IMR-90 (cell line): ENCODE results near the gene NXN. TPM values are rescaled to one million over a fixed set of nuclear protein-coding genes. Genes with fewer than 3 reads are reported as not detected.

Experiments used
- ATAC-seq: fragments of 200-7000 bp; cut with Tn5 transposase; 2 replicates; pipeline ENCODE4 v1.9.1; 2020; ENCODE audit warnings: low read depth, mild to moderate bottlenecking, moderate library complexity
- BruUV-seq: library from RNA; stranded (reverse); fragments of 400-500 nt; replicated peaks from 2 replicates; lab custom pipeline; 2021; lab: Mats Ljungman, UMichigan
- CTCF ChIA-PET: fragments of 300-600 bp; formaldehyde crosslinking; extraction: SDS; loops from one replicate; lab custom pipeline; 2021; ENCODE audit warnings: antibody characterized with exemption; lab: Yijun Ruan, JAX
- POLR2A ChIA-PET: fragments of 300-600 bp; sonication (Branson Sonifier 250); formaldehyde crosslinking; loops from one replicate; lab custom pipeline; 2022; ENCODE audit warnings: antibody characterized with exemption; ENCODE audit not compliant: unreplicated experiment; lab: Charles Lee
- DNase-seq: peaks from one replicate; pipeline ENCODE4 v3.0.0; 2013
- H2AFZ ChIP-seq: replicated peaks from 2 replicates; pipeline ENCODE3; 2013; ENCODE audit warnings: low read length, mild to moderate bottlenecking; ENCODE audit not compliant: poor library complexity
- H2AK5ac ChIP-seq: 2 replicates; pipeline ENCODE4 v1.6.1; 2013; ENCODE audit warnings: low read depth, low read length, inconsistent platforms
- H2AK9ac ChIP-seq: replicated peaks from 2 replicates; pipeline ENCODE3; 2013; ENCODE audit warnings: mild to moderate bottlenecking, low read depth, low read length, moderate library complexity; ENCODE audit not compliant: poor library complexity
- H2BK120ac ChIP-seq: 2 replicates; pipeline ENCODE4 v1.6.1; 2013; ENCODE audit warnings: low read depth, low read length, inconsistent platforms
- H2BK15ac ChIP-seq: 3 replicates; pipeline ENCODE4 v1.6.1; 2013; ENCODE audit warnings: low read depth, low read length, inconsistent platforms
- H2BK20ac ChIP-seq: 2 replicates; pipeline ENCODE4 v1.6.1; 2013; ENCODE audit warnings: low read depth, mild to moderate bottlenecking, inconsistent platforms, low read length, moderate library complexity
- H2BK5ac ChIP-seq: 2 replicates; pipeline ENCODE4 v1.6.1; 2013; ENCODE audit warnings: mild to moderate bottlenecking, low read depth, low read length, inconsistent platforms; ENCODE audit not compliant: poor library complexity, severe bottlenecking
- H3K14ac ChIP-seq: replicated peaks from 2 replicates; pipeline ENCODE4 v1.6.1; 2013; ENCODE audit warnings: low read depth, low read length, inconsistent platforms
- H3K18ac ChIP-seq: 2 replicates; pipeline ENCODE4 v1.6.1; 2013; ENCODE audit warnings: low read depth, low read length, control low read depth
- H3K23ac ChIP-seq: 2 replicates; pipeline ENCODE4 v1.6.1; 2013; ENCODE audit warnings: low read depth, low read length, inconsistent platforms
- H3K27ac ChIP-seq: 2 replicates; pipeline ENCODE4 v1.5.1; 2013; ENCODE audit warnings: mild to moderate bottlenecking, control low read depth, low read length; ENCODE audit not compliant: insufficient read depth
- H3K27me3 ChIP-seq: 2 replicates; pipeline ENCODE4 v1.6.1; 2013; ENCODE audit warnings: low read length; ENCODE audit not compliant: control insufficient read depth, insufficient read depth
- H3K36me3 ChIP-seq: 2 replicates; pipeline ENCODE4 v1.6.1; 2013; ENCODE audit warnings: low read length, mixed read lengths; ENCODE audit not compliant: control insufficient read depth, insufficient read depth
- H3K4ac ChIP-seq: 2 replicates; pipeline ENCODE4 v1.6.1; 2013; ENCODE audit warnings: low read depth, low read length, inconsistent platforms
- H3K4me1 ChIP-seq: 2 replicates; pipeline ENCODE4 v1.6.1; 2013; ENCODE audit warnings: low read length, mixed read lengths; ENCODE audit not compliant: control insufficient read depth, insufficient read depth
- H3K4me2 ChIP-seq: 2 replicates; pipeline ENCODE4 v1.6.1; 2013; ENCODE audit warnings: low read depth, mild to moderate bottlenecking, control low read depth, low read length, moderate library complexity
- H3K4me3 ChIP-seq: 2 replicates; pipeline ENCODE4 v1.5.1; 2013; ENCODE audit warnings: low read depth, mild to moderate bottlenecking, control low read depth, low read length, moderate library complexity; ENCODE audit not compliant: insufficient read depth
- H3K56ac ChIP-seq: 2 replicates; pipeline ENCODE4 v1.6.1; 2013; ENCODE audit warnings: low read length, inconsistent platforms; ENCODE audit not compliant: insufficient read depth; ENCODE audit errors: extremely low read depth
- H3K79me1 ChIP-seq, 2 experiments: 2 replicates each; pipeline ENCODE4 v1.6.1; 2013; ENCODE audit warnings: low read length in 2 of 2, inconsistent platforms in 1 of 2, low read depth in 1 of 2
- H3K9ac ChIP-seq: 2 replicates; pipeline ENCODE4 v1.6.1; 2013; ENCODE audit warnings: low read depth, low read length, control low read depth
- H3K9me1 ChIP-seq: 2 replicates; pipeline ENCODE4 v1.6.1; 2013; ENCODE audit warnings: low read length, inconsistent platforms; ENCODE audit not compliant: insufficient read depth
- H3K9me3 ChIP-seq: 2 replicates; pipeline ENCODE4 v1.6.1; 2013; ENCODE audit warnings: low read length; ENCODE audit not compliant: control insufficient read depth, insufficient read depth
- H4K20me1 ChIP-seq: 2 replicates; pipeline ENCODE4 v1.6.1; 2013; ENCODE audit warnings: low read length, inconsistent platforms; ENCODE audit not compliant: insufficient read depth
- H4K5ac ChIP-seq: 2 replicates; pipeline ENCODE4 v1.6.1; 2013; ENCODE audit warnings: mild to moderate bottlenecking, low read depth, low read length, control low read depth
- H4K8ac ChIP-seq, 2 experiments: 2 replicates each; pipeline ENCODE4 v1.6.1; 2013; ENCODE audit warnings: low read depth in 2 of 2, low read length in 2 of 2, control low read depth in 1 of 2, inconsistent platforms in 1 of 2
- H4K91ac ChIP-seq: 2 replicates; pipeline ENCODE4 v1.6.1; 2013; ENCODE audit warnings: low read depth, low read length, inconsistent platforms; ENCODE audit not compliant: insufficient read depth
- BHLHE40 ChIP-seq: fragments of 150-350 bp; IDR thresholded peaks from 2 replicates; pipeline ENCODE4 v1.6.1; 2016; ENCODE audit warnings: mild to moderate bottlenecking, low read depth, low read length
- CHD1 ChIP-seq: IDR thresholded peaks from 2 replicates; pipeline ENCODE4 v1.6.1; 2012; ENCODE audit warnings: low read depth, low read length, improper control_type of control experiment
- FOS ChIP-seq: fragments of 150-350 bp; IDR thresholded peaks from 2 replicates; pipeline ENCODE4 v1.6.1; 2016; ENCODE audit warnings: low read depth, low read length
- RAD21 ChIP-seq: IDR thresholded peaks from 2 replicates; pipeline ENCODE4 v1.6.1; 2012; ENCODE audit warnings: low read length, improper control_type of control experiment
- WGBS, 2 experiments: methylation state at CpG; one replicate each; pipeline versions ENCODE4 v1.1.5 to v1.1.7; 2013; ENCODE audit warnings: missing lambda C conversion rate in 2 of 2; ENCODE audit not compliant: insufficient read length in 1 of 2; ENCODE audit errors: extremely low coverage in 2 of 2; 5-methylcytosine and 5-hydroxymethylcytosine counted together
- dilution Hi-C: fragments of 300-500 bp; cut with HindIII; formaldehyde crosslinking; loops from one replicate; pipeline ENCODE4 v1.14.3; 2018; ENCODE audit warnings: low sequenced_read_pairs; ENCODE audit not compliant: unreplicated experiment
- in situ Hi-C: fragments of 300-500 bp; cut with MboI; formaldehyde crosslinking; loops from 3 replicates; pipeline ENCODE4 v1.14.3; 2019; ENCODE audit warnings: low sequenced_read_pairs, inconsistent platforms, mixed read lengths
- intact Hi-C: fragments of 100-400 bp; cut with micrococcal nuclease; formaldehyde crosslinking; loops from 2 replicates; pipeline ENCODE4 v1.10.0; 2022
- polyA plus RNA-seq, 3 experiments: library from polyadenylated mRNA; depleted of rRNA; stranded (reverse); fragments of >200 nt; gene quantifications; 2 replicates each; pipeline ENCODE4 v1.2.3, GENCODE V29; 2012; ENCODE audit warnings: low replicate concordance in 1 of 3
- total RNA-seq: library from RNA; depleted of rRNA; stranded (reverse); fragments of >200 nt; gene quantifications from 2 replicates; pipeline ENCODE4 v1.2.3, GENCODE V29; 2012

NXN gene
- total and polyA plus RNA-seq, 2 of the 4 experiments (the other 2 are of a cell fraction): 52.5 to 116 TPM

DNA sequence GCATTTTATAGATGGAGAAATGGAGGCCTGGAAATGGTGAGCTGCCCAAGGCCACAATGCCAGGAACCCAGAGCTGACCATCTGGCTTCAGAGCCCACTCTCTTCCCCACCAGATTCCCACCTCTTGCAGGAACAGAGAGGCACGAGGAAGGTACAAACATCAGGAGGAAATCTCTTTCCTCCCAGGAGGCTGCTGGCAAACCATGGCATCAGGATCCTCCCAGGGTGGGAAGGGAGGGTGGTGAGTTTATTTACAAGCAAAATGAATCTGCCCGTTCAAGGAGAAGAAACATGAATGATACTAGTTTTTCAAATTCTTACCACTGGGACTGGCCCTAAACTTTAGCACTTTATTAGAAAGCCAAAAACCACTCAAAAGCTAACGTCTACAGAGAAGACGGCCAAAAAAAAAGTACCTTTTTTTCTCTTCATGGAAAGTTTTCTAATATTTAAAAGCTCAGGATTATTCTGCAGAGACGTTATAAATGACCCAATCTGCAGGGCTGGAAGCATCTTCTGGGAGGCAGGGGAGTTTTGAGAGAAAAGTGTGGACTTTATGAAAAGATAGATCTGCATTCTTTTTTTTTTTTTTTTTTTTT lies 79.1 kb downstream of the NXN start:
- Histone ChIP-seq H3K4me3 (no peak overlapping the region), H4K20me1 (peaks cover 22% of the 10 kb centered on the region), H3K18ac (peak overlapping the region; percentile 57; the same call in 1 of the 2 replicates), H3K56ac (no peak overlapping the region), H3K9me1 (peaks cover 23% of the 10 kb centered on the region), H3K9ac (no peak overlapping the region), H4K8ac (peak overlapping the region in 1 of 2 experiments; percentile 31; a peak in 1 of 4 replicates), H3K36me3 (peaks cover 5% of the 10 kb centered on the region; the same call in 1 of the 2 replicates), H3K4me2 (no peak overlapping the region), H2BK20ac (peak overlapping the region; percentile 40), H2BK5ac (no peak overlapping the region), H3K27ac (peak overlapping the region; percentile 24; the same call in 1 of the 2 replicates), H3K79me1 (peaks cover 24 to 67% of the 10 kb centered on the region in 2 experiments), H4K5ac (peak overlapping the region; percentile 66; the same call in 1 of the 2 replicates), H2BK15ac (peak overlapping the region; percentile 71; the same call in 1 of the 3 replicates), H4K91ac (peak overlapping the region; percentile 65; the same call in 1 of the 2 replicates), H3K14ac (peak overlapping the region; percentile 81), H2AFZ (no peak overlapping the region), H3K9me3 (no peaks in the 10 kb centered on the region), H3K27me3 (no peaks in the 10 kb centered on the region), H2BK120ac (peak overlapping the region; percentile 4; the same call in 1 of the 2 replicates), H3K4ac (peak overlapping the region; percentile 56), H3K23ac (0 out of 2 replicates have a peak overlapping the region, but pooled peaks have one; percentile 39), H3K4me1 (peaks cover 40% of the 10 kb centered on the region), H2AK9ac (no peak overlapping the region), H2AK5ac (peak overlapping the region; percentile 71; the same call in 1 of the 2 replicates)
- intact Hi-C loops (loop anchor here (10.0 kb wide), 1 partner anchor 106 kb away; no protein-coding TSS in a partner anchor), dilution Hi-C loops (no loop called here), in situ Hi-C loops (no loop called here)
- ChIA-PET POLR2A (no interaction called here), CTCF (interaction anchor here (0.6 kb wide), 3 partner anchors 17 to 234 kb away, joined by 3 to 6 read pairs (median 3); partner anchors contain the start of gene TIMM22)
- ATAC-seq (no peak), DNase-seq (no peak)
- no peak for TF ChIP-seq FOS
- no peak for TF ChIP-seq RAD21
- TF ChIP-seq CHD1: no peak
- TF ChIP-seq BHLHE40: no peak
- no CpG with 5 or more reads among the region's 5 CpGs for WGBS, 2 experiments
- no TSS peak for BruUV-seq
